ENCODE measurements around the gene GRAMD2B. TPM values are rescaled to one million over a fixed set of nuclear protein-coding genes. Genes with fewer than 3 reads are reported as not detected.

The GRAMD2B gene
- total RNA-seq, 1 experiment from 2014 or later = 6.7 TPM

- Mint-ChIP-seq H3K36me3 (ENCODE audit: insufficient read depth in 1 of 3, low read depth in 3 of 3) (peaks cover 10 to 38% (median 30%) of the 10 kb centered on the region in 3 experiments; a peak in 6 of 7 replicates), H3K27ac (peak overlapping the region in 2 of 3 experiments; percentile 46 to 83; a peak in 3 of 7 replicates), H3K9me3 (no peaks in the 10 kb centered on the region), H3K4me1 (no peaks in the 10 kb centered on the region), H3K27me3 (ENCODE audit: low read depth) (no peaks in the 10 kb centered on the region), H3K4me3 (no peak overlapping the region)
- H2BK120ac ChIP-seq (ENCODE audit: low read depth, low read length, poor library complexity, severe bottlenecking) = no peak overlapping the region
- H4K5ac ChIP-seq (ENCODE audit: insufficient read length, low read depth, low read length) = no peak overlapping the region
- H3K23ac ChIP-seq (ENCODE audit: insufficient read length, low read depth, low read length) = no peak overlapping the region
- no peak overlapping the region for H3K18ac ChIP-seq (ENCODE audit: insufficient read length, low read depth, low read length)
- TF ChIP-seq CTCF (conservative IDR thresholded peaks at IDR 0.05) = no peak
- no peaks in the 10 kb centered on the region for H3K27me3 ChIP-seq (ENCODE audit: insufficient read depth, low read length)
- DNase-seq = no peak
- H4K20me1 ChIP-seq (ENCODE audit: control insufficient read depth, insufficient read depth, insufficient read length) = no peaks in the 10 kb centered on the region
- no peaks in the 10 kb centered on the region for H3K9me3 ChIP-seq (ENCODE audit: control insufficient read depth, low read depth, low read length)
- no peak overlapping the region for H2AK5ac ChIP-seq (ENCODE audit: insufficient read length, low read length)
- H2BK15ac ChIP-seq (ENCODE audit: low read depth, low read length) = no peak overlapping the region
- no peaks in the 10 kb centered on the region; the same call in 1 of the 2 replicates for H3K4me1 ChIP-seq (ENCODE audit: insufficient read depth, low read length)
- H3T11ph ChIP-seq (ENCODE audit: low read length) = no peak overlapping the region
- H3K9ac ChIP-seq (ENCODE audit: extremely low read depth, insufficient read length, low read length) = no peak overlapping the region
- no peak overlapping the region for H4K91ac ChIP-seq (ENCODE audit: insufficient read length, low read depth, low read length)
- no peaks in the 10 kb centered on the region for H3K79me1 ChIP-seq (ENCODE audit: insufficient read depth, low read depth, low read length, poor library complexity, severe bottlenecking)
- H2BK12ac ChIP-seq (ENCODE audit: insufficient read length, low read depth, low read length) = no peak overlapping the region
- H3K4me2 ChIP-seq (ENCODE audit: insufficient read depth, insufficient read length, low read length) = no peak overlapping the region
- H3K23me2 ChIP-seq (ENCODE audit: insufficient read length, low read depth, low read length, poor library complexity, severe bottlenecking) = no peaks in the 10 kb centered on the region
- H3K27ac ChIP-seq (ENCODE audit: insufficient read length, low read depth, low read length) = no peak overlapping the region
- no peak overlapping the region for H3K56ac ChIP-seq (ENCODE audit: insufficient read length, low read depth, low read length)
- WGBS (ENCODE audit: extremely low coverage, insufficient read length, low lambda C conversion rate) = no CpG with 5 or more reads among the region's 2 CpGs
- no peak overlapping the region for H4K8ac ChIP-seq (replicated peaks; ENCODE audit: insufficient read length, low read depth, low read length)
- no peak overlapping the region for H2BK20ac ChIP-seq (ENCODE audit: low read depth, low read length, poor library complexity, severe bottlenecking)
- no peaks in the 10 kb centered on the region for H3K79me2 ChIP-seq (ENCODE audit: insufficient read depth, low read length)
- H2BK5ac ChIP-seq (ENCODE audit: insufficient read length, low read length) = no peak overlapping the region
- no peak overlapping the region for H3K4ac ChIP-seq (ENCODE audit: low read depth, low read length)
- no peak overlapping the region for H3K14ac ChIP-seq (ENCODE audit: insufficient read depth, low read length)
- no peak overlapping the region for H2AFZ ChIP-seq (ENCODE audit: low read length)
Measured at GRCh38 chr5:126542441-126542840, 119.2 kb downstream of the GRAMD2B start.
